Measurements from ENCODE around the gene MIPOL1. TPM values are rescaled to one million over a fixed set of nuclear protein-coding genes. Genes with fewer than 3 reads are reported as not detected.

MIPOL1 gene
- total RNA-seq, 6 experiments from 2014 or later, result 3.0 to 5.7 (median 4.0) TPM

- H3K9me3 ChIP-seq, result no peaks in the 10 kb centered on the region
- H3K4me1 ChIP-seq, result no peaks in the 10 kb centered on the region
Observed at GRCh38 chr14:37210448-37210847, 12.7 kb downstream of the MIPOL1 start.

GRCh38 chr14:37213016-37213415 is 15.3 kb downstream of the MIPOL1 start:
- TF ChIP-seq CTCF (IDR thresholded peaks at IDR 0.05), result no peak
- TF ChIP-seq POLR2A (IDR thresholded peaks at IDR 0.05), result no peak
- no peaks in the 10 kb centered on the region for H3K36me3 ChIP-seq
- intact Hi-C loops (cut with DNase I), result no loop called here
- H3K9me3 ChIP-seq, result no peaks in the 10 kb centered on the region
- ATAC-seq (no peak), DNase-seq (no peak)
- no peak overlapping the region for H3K27ac ChIP-seq
- no peaks in the 10 kb centered on the region for H3K27me3 ChIP-seq
- no peaks in the 10 kb centered on the region for H3K4me1 ChIP-seq
- H3K4me3 ChIP-seq, result no peak overlapping the region

More at GRCh38 chr14:37210448-37210847, 12.7 kb downstream of the MIPOL1 start:
- 88% methylated on average over 5 of the region's 6 CpGs for WGBS (ENCODE audit: insufficient coverage, low coverage, low lambda C conversion rate, missing lambda C conversion rate)
- DNase-seq (no peak), ATAC-seq (no peak)
- Histone ChIP-seq H3K36me3 (no peaks in the 10 kb centered on the region), H3K27me3 (no peaks in the 10 kb centered on the region), H3K27ac (no peak overlapping the region), H3K4me3 (no peak overlapping the region)
- TF ChIP-seq POLR2A (IDR thresholded peaks at IDR 0.05), result no peak
- no peak for TF ChIP-seq CTCF (IDR thresholded peaks at IDR 0.05)
- intact Hi-C loops (cut with DNase I), result no loop called here

- Histone ChIP-seq H3K9me3 (no peaks in the 10 kb centered on the region), H3K36me3 (no peaks in the 10 kb centered on the region), H3K27ac (no peak overlapping the region), H3K4me3 (no peak overlapping the region), H3K27me3 (no peaks in the 10 kb centered on the region), H3K4me1 (no peaks in the 10 kb centered on the region)
- TF ChIP-seq POLR2A (IDR thresholded peaks at IDR 0.05), result no peak
- TF ChIP-seq CTCF (IDR thresholded peaks at IDR 0.05), result no peak
- WGBS (ENCODE audit: insufficient coverage, low coverage, low lambda C conversion rate, missing lambda C conversion rate), result 86% methylated on average over 3 of the region's 3 CpGs
- no peak for ATAC-seq
- no peak for DNase-seq
- intact Hi-C loops (cut with DNase I), result no loop called here
Observed at GRCh38 chr14:37215345-37215744, 17.6 kb downstream of the MIPOL1 start.

- WGBS (ENCODE audit: insufficient coverage, low coverage, low lambda C conversion rate, missing lambda C conversion rate), result 84% methylated on average over 3 of the region's 3 CpGs
- no peaks in the 10 kb centered on the region for H3K4me1 ChIP-seq
- no peak overlapping the region for H3K4me3 ChIP-seq
Observed at GRCh38 chr14:37221073-37221472, 23.3 kb downstream of the MIPOL1 start.

More at GRCh38 chr14:37221073-37221472, 23.3 kb downstream of the MIPOL1 start:
- Histone ChIP-seq H3K27me3 (no peaks in the 10 kb centered on the region), H3K27ac (no peak overlapping the region), H3K36me3 (no peaks in the 10 kb centered on the region), H3K9me3 (no peaks in the 10 kb centered on the region)
- TF ChIP-seq POLR2A (IDR thresholded peaks at IDR 0.05) (no peak), CTCF (IDR thresholded peaks at IDR 0.05) (no peak)
- no peak for DNase-seq
- intact Hi-C loops (cut with DNase I), result no loop called here
- no peak for ATAC-seq
